Osteoblast (primary cell): ENCODE results near the gene SYT17. TPM values are rescaled to one million over a fixed set of nuclear protein-coding genes. Genes with fewer than 3 reads are reported as not detected.

ENCODE experiments used
- DNase-seq: peaks from one replicate; pipeline ENCODE4 v3.0.0; 2011; ENCODE audit warnings: low spot score, mixed read lengths; ENCODE audit not compliant: insufficient read length; ENCODE audit errors: missing footprints
- H2AFZ ChIP-seq: 2 replicates; pipeline ENCODE4 v1.6.0; 2011; ENCODE audit warnings: mild to moderate bottlenecking, low read length
- H3K27ac ChIP-seq: 2 replicates; pipeline ENCODE4 v1.5.1; 2011; ENCODE audit warnings: mild to moderate bottlenecking, low read depth, low read length, moderate library complexity
- H3K27me3 ChIP-seq: 2 replicates; pipeline ENCODE4 v1.6.0; 2012; ENCODE audit warnings: mild to moderate bottlenecking, control low read depth, inconsistent platforms, low read length, moderate library complexity; ENCODE audit not compliant: insufficient read depth
- H3K36me3 ChIP-seq: 2 replicates; pipeline ENCODE4 v1.5.1; 2011; ENCODE audit warnings: mild to moderate bottlenecking, low read length, control low read depth, moderate library complexity; ENCODE audit not compliant: insufficient read depth
- H3K4me1 ChIP-seq: 2 replicates; pipeline ENCODE4 v1.5.1; 2011; ENCODE audit warnings: mild to moderate bottlenecking, low read length, control low read depth, moderate library complexity; ENCODE audit not compliant: insufficient read depth
- H3K4me2 ChIP-seq: 2 replicates; pipeline ENCODE4 v1.6.0; 2011; ENCODE audit warnings: mild to moderate bottlenecking, low read length; ENCODE audit not compliant: insufficient read depth
- H3K4me3 ChIP-seq: fragments of 200-600 bp; sonication (generic); 3 replicates; pipeline ENCODE4 v1.5.1; 2012; ENCODE audit warnings: mild to moderate bottlenecking, low read length, inconsistent platforms; ENCODE audit not compliant: insufficient read depth
- H3K79me2 ChIP-seq: 2 replicates; pipeline ENCODE4 v1.6.0; 2012; ENCODE audit warnings: mild to moderate bottlenecking, low read length, control low read depth, inconsistent platforms; ENCODE audit not compliant: insufficient read depth
- H3K9me3 ChIP-seq: 2 replicates; pipeline ENCODE4 v1.5.1; 2011; ENCODE audit warnings: low read depth, low read length, control low read depth
- H4K20me1 ChIP-seq: 2 replicates; pipeline ENCODE4 v1.6.0; 2012; ENCODE audit warnings: mild to moderate bottlenecking, low read length, control low read depth; ENCODE audit not compliant: insufficient read depth
- total RNA-seq: library from RNA; depleted of rRNA; stranded (reverse); fragments of >200 nt; gene quantifications from 2 replicates; pipeline ENCODE4 v1.2.3, GENCODE V29; 2012
- TF ChIP-seq, protein P1 (sequence below): IDR thresholded peaks from 2 replicates; pipeline ENCODE4 v1.5.1; 2011; ENCODE audit warnings: mild to moderate bottlenecking, low read depth, low read length, moderate library complexity; ENCODE audit errors: extremely low read depth

Gene SYT17
- total RNA-seq, 1 donor = under 0.01 TPM

GRCh38 chr16:19307587-19308241, 139.7 kb downstream of the SYT17 start:
- Histone ChIP-seq H4K20me1 (no peaks in the 10 kb centered on the region), H3K4me3 (no peak overlapping the region), H3K79me2 (no peaks in the 10 kb centered on the region), H3K4me1 (no peaks in the 10 kb centered on the region), H3K27ac (no peak overlapping the region), H3K36me3 (no peaks in the 10 kb centered on the region), H3K27me3 (no peaks in the 10 kb centered on the region), H3K9me3 (no peaks in the 10 kb centered on the region), H3K4me2 (no peak overlapping the region), H2AFZ (no peak overlapping the region)
- TF ChIP-seq, protein P1, sequence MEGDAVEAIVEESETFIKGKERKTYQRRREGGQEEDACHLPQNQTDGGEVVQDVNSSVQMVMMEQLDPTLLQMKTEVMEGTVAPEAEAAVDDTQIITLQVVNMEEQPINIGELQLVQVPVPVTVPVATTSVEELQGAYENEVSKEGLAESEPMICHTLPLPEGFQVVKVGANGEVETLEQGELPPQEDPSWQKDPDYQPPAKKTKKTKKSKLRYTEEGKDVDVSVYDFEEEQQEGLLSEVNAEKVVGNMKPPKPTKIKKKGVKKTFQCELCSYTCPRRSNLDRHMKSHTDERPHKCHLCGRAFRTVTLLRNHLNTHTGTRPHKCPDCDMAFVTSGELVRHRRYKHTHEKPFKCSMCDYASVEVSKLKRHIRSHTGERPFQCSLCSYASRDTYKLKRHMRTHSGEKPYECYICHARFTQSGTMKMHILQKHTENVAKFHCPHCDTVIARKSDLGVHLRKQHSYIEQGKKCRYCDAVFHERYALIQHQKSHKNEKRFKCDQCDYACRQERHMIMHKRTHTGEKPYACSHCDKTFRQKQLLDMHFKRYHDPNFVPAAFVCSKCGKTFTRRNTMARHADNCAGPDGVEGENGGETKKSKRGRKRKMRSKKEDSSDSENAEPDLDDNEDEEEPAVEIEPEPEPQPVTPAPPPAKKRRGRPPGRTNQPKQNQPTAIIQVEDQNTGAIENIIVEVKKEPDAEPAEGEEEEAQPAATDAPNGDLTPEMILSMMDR = no peak
- DNase-seq = no peak

- TF ChIP-seq, protein P1 = no peak
- H3K4me2 ChIP-seq = no peak overlapping the region
- H3K27ac ChIP-seq = no peak overlapping the region
- no peaks in the 10 kb centered on the region for H3K79me2 ChIP-seq
- no peak overlapping the region for H2AFZ ChIP-seq
- no peaks in the 10 kb centered on the region for H4K20me1 ChIP-seq
- H3K4me3 ChIP-seq = no peak overlapping the region
- no peaks in the 10 kb centered on the region for H3K27me3 ChIP-seq
- H3K4me1 ChIP-seq = no peaks in the 10 kb centered on the region
- no peaks in the 10 kb centered on the region for H3K9me3 ChIP-seq
- H3K36me3 ChIP-seq = no peaks in the 10 kb centered on the region
- no peak for DNase-seq
Observed at GRCh38 chr16:19308392-19308791, 140.4 kb downstream of the SYT17 start.

- Histone ChIP-seq H3K27me3 (no peaks in the 10 kb centered on the region), H4K20me1 (no peaks in the 10 kb centered on the region), H2AFZ (no peak overlapping the region), H3K4me1 (no peaks in the 10 kb centered on the region), H3K79me2 (no peaks in the 10 kb centered on the region), H3K36me3 (no peaks in the 10 kb centered on the region), H3K9me3 (no peaks in the 10 kb centered on the region), H3K4me2 (no peak overlapping the region), H3K27ac (no peak overlapping the region), H3K4me3 (no peak overlapping the region)
- TF ChIP-seq, protein P1 = no peak
- DNase-seq = no peak
Observed at GRCh38 chr16:19309178-19309577, 141.1 kb downstream of the SYT17 start.

DNA sequence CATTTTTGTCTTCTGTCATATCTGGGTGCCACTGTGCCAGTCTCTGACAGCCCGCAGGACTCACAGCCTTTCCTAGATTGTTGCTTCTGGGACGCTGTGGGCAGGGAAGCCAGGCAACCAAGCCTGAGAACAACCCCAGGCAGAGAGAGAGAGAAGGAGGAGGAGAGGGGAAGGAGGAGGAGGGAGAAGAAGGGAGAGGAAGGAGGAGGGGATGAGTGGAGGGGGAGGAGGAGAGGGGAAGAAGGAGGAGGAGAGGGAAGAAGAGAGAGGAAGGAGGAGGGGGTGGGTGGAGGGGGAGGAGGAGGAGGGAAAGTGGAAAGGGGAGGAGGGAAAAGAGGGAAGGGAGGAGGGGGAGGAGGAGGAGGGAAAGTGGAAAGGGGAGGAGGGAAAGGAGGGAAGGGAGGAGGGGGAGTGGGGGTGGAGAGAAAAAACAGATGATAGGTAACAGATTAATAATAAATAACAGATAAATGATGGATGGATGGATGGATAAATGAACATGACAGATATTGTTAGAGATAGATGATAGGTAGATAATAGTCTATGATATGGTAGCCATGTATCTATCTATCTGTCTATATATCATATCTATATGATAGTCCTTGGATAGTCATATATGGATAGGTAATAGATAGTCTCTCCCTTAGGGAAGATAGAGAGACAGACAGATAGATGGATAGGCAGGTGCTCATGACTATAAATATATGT, 146.8 kb downstream of the SYT17 start:
- Histone ChIP-seq H3K4me1 (no peaks in the 10 kb centered on the region), H2AFZ (no peak overlapping the region), H3K27ac (no peak overlapping the region), H3K27me3 (no peaks in the 10 kb centered on the region), H3K9me3 (no peaks in the 10 kb centered on the region), H3K4me2 (no peak overlapping the region), H3K36me3 (no peaks in the 10 kb centered on the region), H3K4me3 (no peak overlapping the region), H4K20me1 (no peaks in the 10 kb centered on the region), H3K79me2 (no peaks in the 10 kb centered on the region)
- DNase-seq = no peak
- TF ChIP-seq, protein P1 = no peak
